ENCODE results near the gene SPA17.

The SPA17 gene

DNA sequence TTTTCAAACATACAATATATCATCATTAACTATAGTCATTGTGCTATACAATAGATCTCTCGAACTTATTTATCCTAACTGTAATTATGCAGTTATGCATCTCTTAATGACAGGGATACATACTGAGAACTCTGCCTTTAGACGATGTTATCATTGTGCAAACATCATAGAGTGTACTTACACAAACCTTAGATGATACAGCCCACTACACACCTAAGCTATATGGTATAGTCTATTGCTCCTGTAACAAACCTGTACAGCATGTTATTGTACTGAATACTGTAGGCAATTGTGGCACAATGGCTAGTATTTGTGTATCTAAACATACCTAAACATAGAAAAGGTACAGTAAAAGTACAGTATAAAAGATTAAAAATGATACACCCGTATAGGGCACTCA, 38.7 kb downstream of the SPA17 start:
- peaks cover 3 to 4% of the 10 kb centered on the region in 2 donors for H3K9me3 ChIP-seq (replicated peaks in 1 of 2; ENCODE audit: control insufficient read depth in 2 of 2, insufficient read depth in 1 of 2, low read depth in 1 of 2, low read length in 2 of 2)
- H3K4me3 ChIP-seq (ENCODE audit: low read length in 2 of 2), result no peak overlapping the region
- H4K8ac ChIP-seq (ENCODE audit: low read depth, low read length), result no peak overlapping the region
- no peak overlapping the region for H3K14ac ChIP-seq (ENCODE audit: low read length)
- H3K4ac ChIP-seq (ENCODE audit: low read length), result no peak overlapping the region
- H3K18ac ChIP-seq (ENCODE audit: low read length), result no peak overlapping the region
- H2BK5ac ChIP-seq (ENCODE audit: low read length), result no peak overlapping the region
- no peak overlapping the region for H4K91ac ChIP-seq (ENCODE audit: low read depth, low read length, poor library complexity)
- H2AK5ac ChIP-seq (ENCODE audit: low read depth, low read length), result no peak overlapping the region
- H3K9ac ChIP-seq (ENCODE audit: low read depth, low read length, poor library complexity), result no peak overlapping the region
- H3K4me1 ChIP-seq (ENCODE audit: control insufficient read depth in 2 of 2, insufficient read depth in 1 of 2, low read depth in 1 of 2, low read length in 2 of 2), result peaks cover 0 to under 1% of the 10 kb centered on the region in 2 donors
- no peak overlapping the region for H3K27ac ChIP-seq (replicated peaks; ENCODE audit: low read length)
- H3K79me1 ChIP-seq (ENCODE audit: low read depth, low read length), result no peaks in the 10 kb centered on the region
- DNase-seq (ENCODE audit: low spot score), result no peak
- H3K36me3 ChIP-seq (replicated peaks in 1 of 2; ENCODE audit: control insufficient read depth in 2 of 2, insufficient read depth in 2 of 2, low read length in 2 of 2), result no peaks in the 10 kb centered on the region
- H3K23ac ChIP-seq (ENCODE audit: low read depth, low read length, poor library complexity), result no peak overlapping the region
- no peak overlapping the region for H2BK120ac ChIP-seq (ENCODE audit: low read depth, low read length)
- peaks cover 0 to 16% (median 4%) of the 10 kb centered on the region in 3 experiments for H3K27me3 ChIP-seq (ENCODE audit: control insufficient read depth in 3 of 3, insufficient read depth in 3 of 3, low read depth in 1 of 3, low read length in 3 of 3)
- no peak overlapping the region for H2AFZ ChIP-seq (ENCODE audit: low read length)
- no peak overlapping the region for H2BK12ac ChIP-seq (ENCODE audit: low read length)
- no peak overlapping the region for H2BK15ac ChIP-seq (ENCODE audit: low read length)
- H3K4me2 ChIP-seq (ENCODE audit: insufficient read depth, low read length, poor library complexity, severe bottlenecking), result no peak overlapping the region
- WGBS, 2 donors (ENCODE audit: extremely low coverage in 2 of 2, insufficient read length in 2 of 2, insufficient replicate concordance in 1 of 2), result no CpG with 5 or more reads among the region's 3 CpGs

DNA sequence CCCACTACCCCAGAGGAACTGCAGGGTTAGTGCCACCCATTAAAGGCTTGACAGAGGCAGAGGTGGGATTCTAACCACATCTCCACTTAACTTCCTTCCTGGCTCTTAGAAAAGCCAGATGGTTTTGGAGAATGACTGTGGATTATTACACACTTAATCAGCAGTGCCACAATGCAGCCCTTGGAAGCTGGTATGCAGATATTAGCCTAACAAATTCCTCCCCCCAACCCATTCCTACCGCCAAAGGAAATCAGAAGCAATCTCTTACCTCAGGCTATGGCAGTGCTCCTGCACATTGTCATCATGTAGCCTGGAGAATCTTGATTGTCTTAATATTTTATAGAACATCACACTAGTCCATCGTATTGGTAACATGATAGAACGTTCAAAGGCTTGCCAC, 42.9 kb downstream of the SPA17 start:
- peaks cover 3 to 48% (median 38%) of the 10 kb centered on the region in 3 experiments for H3K27me3 ChIP-seq (ENCODE audit: control insufficient read depth in 3 of 3, insufficient read depth in 3 of 3, low read depth in 1 of 3, low read length in 3 of 3)
- no peak for DNase-seq (ENCODE audit: low spot score)

DNA sequence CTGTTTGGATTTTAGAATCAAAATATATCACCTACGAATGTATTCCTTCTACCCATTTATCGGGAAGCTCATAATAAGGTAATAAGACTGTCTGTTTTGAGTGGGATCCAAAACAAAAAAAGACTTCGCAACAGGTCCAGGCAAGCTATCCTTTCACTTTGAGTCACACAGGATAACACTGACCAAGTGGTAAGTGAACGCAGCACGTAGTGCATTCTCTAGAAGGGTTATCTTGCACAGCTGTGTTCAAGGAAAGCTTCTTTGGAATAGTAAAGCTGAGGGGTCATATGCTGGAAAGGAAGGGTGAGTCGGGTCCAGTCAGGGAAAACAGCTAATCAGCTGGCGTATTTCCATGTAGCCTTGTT, 43.7 kb downstream of the SPA17 start:
- Histone ChIP-seq H3K14ac (ENCODE audit: low read length) (no peak overlapping the region), H3K4me3 (ENCODE audit: low read length in 2 of 2) (peak overlapping the region in 1 of 2 donors; percentile 53), H2BK5ac (ENCODE audit: low read length) (no peak overlapping the region), H2BK120ac (ENCODE audit: low read depth, low read length) (no peak overlapping the region), H2BK12ac (ENCODE audit: low read length) (no peak overlapping the region), H2AK5ac (ENCODE audit: low read depth, low read length) (no peak overlapping the region), H4K8ac (ENCODE audit: low read depth, low read length) (no peak overlapping the region), H3K4me1 (ENCODE audit: control insufficient read depth in 2 of 2, insufficient read depth in 1 of 2, low read depth in 1 of 2, low read length in 2 of 2) (peaks cover 5 to 22% of the 10 kb centered on the region in 2 donors), H3K9ac (ENCODE audit: low read depth, low read length, poor library complexity) (no peak overlapping the region), H3K18ac (ENCODE audit: low read length) (no peak overlapping the region), H4K91ac (ENCODE audit: low read depth, low read length, poor library complexity) (no peak overlapping the region), H2BK15ac (ENCODE audit: low read length) (no peak overlapping the region), H3K23ac (ENCODE audit: low read depth, low read length, poor library complexity) (no peak overlapping the region), H3K4ac (ENCODE audit: low read length) (no peak overlapping the region), H3K27ac (replicated peaks; ENCODE audit: low read length) (no peak overlapping the region), H3K36me3 (replicated peaks in 1 of 2; ENCODE audit: control insufficient read depth in 2 of 2, insufficient read depth in 2 of 2, low read length in 2 of 2) (no peaks in the 10 kb centered on the region), H3K27me3 (ENCODE audit: control insufficient read depth in 3 of 3, insufficient read depth in 3 of 3, low read depth in 1 of 3, low read length in 3 of 3) (peaks cover 3 to 48% (median 41%) of the 10 kb centered on the region in 3 experiments), H2AFZ (ENCODE audit: low read length) (peak overlapping the region; percentile 97), H3K4me2 (ENCODE audit: insufficient read depth, low read length, poor library complexity, severe bottlenecking) (no peak overlapping the region), H3K79me1 (ENCODE audit: low read depth, low read length) (no peaks in the 10 kb centered on the region), H3K9me3 (replicated peaks in 1 of 2; ENCODE audit: control insufficient read depth in 2 of 2, insufficient read depth in 1 of 2, low read depth in 1 of 2, low read length in 2 of 2) (no peaks in the 10 kb centered on the region)
- DNase-seq (ENCODE audit: low spot score), result no peak
- no CpG with 5 or more reads among the region's 7 CpGs for WGBS, 2 donors (ENCODE audit: extremely low coverage in 2 of 2, insufficient read length in 2 of 2, insufficient replicate concordance in 1 of 2)

More for the DNA sequence above, 42.9 kb downstream of the SPA17 start:
- Histone ChIP-seq H3K4me1 (ENCODE audit: control insufficient read depth in 2 of 2, insufficient read depth in 1 of 2, low read depth in 1 of 2, low read length in 2 of 2) (peaks cover 5 to 14% of the 10 kb centered on the region in 2 donors), H2AFZ (ENCODE audit: low read length) (no peak overlapping the region), H3K14ac (ENCODE audit: low read length) (no peak overlapping the region), H3K4me3 (ENCODE audit: low read length in 2 of 2) (no peak overlapping the region), H2BK5ac (ENCODE audit: low read length) (no peak overlapping the region), H4K8ac (ENCODE audit: low read depth, low read length) (no peak overlapping the region), H4K91ac (ENCODE audit: low read depth, low read length, poor library complexity) (no peak overlapping the region), H3K23ac (ENCODE audit: low read depth, low read length, poor library complexity) (no peak overlapping the region), H2AK5ac (ENCODE audit: low read depth, low read length) (no peak overlapping the region), H3K4ac (ENCODE audit: low read length) (no peak overlapping the region), H2BK12ac (ENCODE audit: low read length) (no peak overlapping the region), H3K79me1 (ENCODE audit: low read depth, low read length) (no peaks in the 10 kb centered on the region), H3K9me3 (replicated peaks in 1 of 2; ENCODE audit: control insufficient read depth in 2 of 2, insufficient read depth in 1 of 2, low read depth in 1 of 2, low read length in 2 of 2) (no peaks in the 10 kb centered on the region), H3K4me2 (ENCODE audit: insufficient read depth, low read length, poor library complexity, severe bottlenecking) (no peak overlapping the region), H2BK15ac (ENCODE audit: low read length) (no peak overlapping the region), H3K9ac (ENCODE audit: low read depth, low read length, poor library complexity) (no peak overlapping the region), H3K36me3 (replicated peaks in 1 of 2; ENCODE audit: control insufficient read depth in 2 of 2, insufficient read depth in 2 of 2, low read length in 2 of 2) (no peaks in the 10 kb centered on the region), H2BK120ac (ENCODE audit: low read depth, low read length) (no peak overlapping the region), H3K27ac (replicated peaks; ENCODE audit: low read length) (no peak overlapping the region), H3K18ac (ENCODE audit: low read length) (no peak overlapping the region)
- no CpG with 5 or more reads among the region's 3 CpGs for WGBS, 2 donors (ENCODE audit: extremely low coverage in 2 of 2, insufficient read length in 2 of 2, insufficient replicate concordance in 1 of 2)

DNA sequence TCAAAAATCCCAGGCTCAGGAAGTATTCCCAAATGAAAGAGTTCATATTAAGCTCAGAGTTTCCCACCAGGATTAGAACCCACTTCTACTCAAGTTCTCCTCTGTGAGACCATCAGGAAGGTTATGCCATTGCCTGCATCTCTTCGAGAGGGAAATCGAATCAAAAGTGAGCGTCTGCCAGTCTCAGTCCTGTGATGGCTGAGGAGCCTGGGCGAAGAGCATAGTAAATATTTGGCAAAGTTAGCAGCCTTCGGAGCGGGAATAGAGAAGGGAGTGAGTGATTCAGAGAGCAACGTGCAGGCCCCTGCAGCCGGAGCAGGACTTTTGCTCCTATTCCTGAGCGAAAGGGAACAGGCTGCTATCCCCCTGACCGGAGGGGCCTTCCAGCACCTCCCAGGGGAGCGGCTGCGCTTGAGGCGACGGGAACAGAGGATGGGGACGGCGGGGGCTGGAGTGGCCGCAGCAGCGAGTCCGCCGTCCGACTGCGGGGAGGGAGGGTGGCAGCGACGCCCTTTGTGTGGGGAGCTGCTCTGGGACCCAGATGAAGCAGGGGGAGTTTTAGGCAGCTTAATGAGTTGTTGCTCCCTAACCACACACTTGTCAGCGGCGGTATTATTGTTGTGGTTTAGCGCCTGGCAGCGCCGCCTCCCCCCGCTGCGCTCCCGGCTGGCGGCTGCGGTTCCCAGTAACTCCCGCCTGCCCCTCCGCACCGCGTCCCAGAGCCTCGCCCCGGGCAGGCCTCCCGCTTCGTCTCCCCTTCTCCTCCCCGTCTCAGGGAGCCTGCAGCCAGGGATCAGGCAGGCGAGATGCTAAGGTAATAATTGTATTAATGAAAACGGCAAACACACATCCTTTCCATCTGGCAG, 44.3 kb downstream of the SPA17 start:
- Histone ChIP-seq H3K18ac (ENCODE audit: low read length) (peak overlapping the region; percentile 67), H2BK15ac (ENCODE audit: low read length) (peak overlapping the region; percentile 12), H2BK120ac (ENCODE audit: low read depth, low read length) (no peak overlapping the region), H3K4me2 (ENCODE audit: insufficient read depth, low read length, poor library complexity, severe bottlenecking) (peak overlapping the region; percentile 92), H3K4me1 (ENCODE audit: control insufficient read depth in 2 of 2, insufficient read depth in 1 of 2, low read depth in 1 of 2, low read length in 2 of 2) (peaks cover 5 to 28% of the 10 kb centered on the region in 2 donors), H4K8ac (ENCODE audit: low read depth, low read length) (no peak overlapping the region), H3K9ac (ENCODE audit: low read depth, low read length, poor library complexity) (peak overlapping the region; percentile 51), H3K27ac (replicated peaks; ENCODE audit: low read length) (no peak overlapping the region), H3K4ac (ENCODE audit: low read length) (no peak overlapping the region), H2AFZ (ENCODE audit: low read length) (peak overlapping the region; percentile 97), H2AK5ac (ENCODE audit: low read depth, low read length) (no peak overlapping the region), H3K4me3 (ENCODE audit: low read length in 2 of 2) (peak overlapping the region; percentile 53 to 76), H3K9me3 (replicated peaks in 1 of 2; ENCODE audit: control insufficient read depth in 2 of 2, insufficient read depth in 1 of 2, low read depth in 1 of 2, low read length in 2 of 2) (no peaks in the 10 kb centered on the region), H3K36me3 (replicated peaks in 1 of 2; ENCODE audit: control insufficient read depth in 2 of 2, insufficient read depth in 2 of 2, low read length in 2 of 2) (no peaks in the 10 kb centered on the region), H3K23ac (ENCODE audit: low read depth, low read length, poor library complexity) (no peak overlapping the region), H3K14ac (ENCODE audit: low read length) (no peak overlapping the region), H3K27me3 (ENCODE audit: control insufficient read depth in 3 of 3, insufficient read depth in 3 of 3, low read depth in 1 of 3, low read length in 3 of 3) (peaks cover 3 to 48% (median 42%) of the 10 kb centered on the region in 3 experiments), H2BK12ac (ENCODE audit: low read length) (peak overlapping the region; percentile 23), H4K91ac (ENCODE audit: low read depth, low read length, poor library complexity) (no peak overlapping the region), H3K79me1 (ENCODE audit: low read depth, low read length) (no peaks in the 10 kb centered on the region), H2BK5ac (ENCODE audit: low read length) (no peak overlapping the region)
- DNase-seq (ENCODE audit: low spot score), result peak; percentile 39
- WGBS, 2 donors (ENCODE audit: extremely low coverage in 2 of 2, insufficient read length in 2 of 2, insufficient replicate concordance in 1 of 2), result no CpG with 5 or more reads among the region's 45 CpGs
